CD4-positive, alpha-beta T cell (primary cell): ENCODE results near the gene LAMA3. TPM values are rescaled to one million over a fixed set of nuclear protein-coding genes. Genes with fewer than 3 reads are reported as not detected.

Source experiments
- ATAC-seq: fragments of 200-7000 bp; cut with Tn5 transposase; one replicate; pipeline ENCODE4 v1.10.0; 2022; ENCODE audit warnings: mild to moderate bottlenecking; ENCODE audit not compliant: poor library complexity
- CTCF ChIA-PET: fragments of 350-600 bp; sonication (Branson Sonifier 250); formaldehyde crosslinking; loops from one replicate; lab custom pipeline; 2021; ENCODE audit warnings: antibody characterized with exemption, inconsistent platforms; lab: Charles Lee
- POLR2A ChIA-PET: fragments of 350-600 bp; sonication (Branson Sonifier 250); formaldehyde crosslinking; loops from one replicate; lab custom pipeline; 2021; ENCODE audit warnings: antibody characterized with exemption, inconsistent platforms; lab: Charles Lee
- DNase-seq, 14 experiments: peaks; one replicate each; pipeline ENCODE4 v3.0.0-alpha.2; 2013 to 2020; ENCODE audit warnings: mixed read lengths in 2 of 14
- H3K27ac ChIP-seq, 2 donors: one replicate each; pipeline versions ENCODE4 v1.5.1 to v1.7.0; 2013; ENCODE audit warnings: low read length in 2 of 2, low read depth in 1 of 2, mild to moderate bottlenecking in 1 of 2
- H3K27me3 ChIP-seq, 2 experiments: 1 replicate in 1 of 2; 2 replicates in 1 of 2; pipeline versions ENCODE4 v1.6.1 to v1.7.0; 2013; ENCODE audit warnings: low read length in 2 of 2, control low read depth in 1 of 2, mild to moderate bottlenecking in 1 of 2, moderate library complexity in 1 of 2; ENCODE audit not compliant: insufficient read depth in 2 of 2, control insufficient read depth in 1 of 2
- H3K36me3 ChIP-seq: one replicate; pipeline ENCODE4 v1.6.1; 2013; ENCODE audit warnings: low read length, control low read depth; ENCODE audit not compliant: insufficient read depth
- H3K4me1 ChIP-seq: one replicate; pipeline ENCODE4 v1.6.1; 2013; ENCODE audit warnings: low read length, control low read depth; ENCODE audit not compliant: insufficient read depth
- H3K4me3 ChIP-seq: one replicate; pipeline ENCODE4 v1.5.1; 2013; ENCODE audit warnings: mild to moderate bottlenecking, low read length, moderate library complexity
- H3K9me3 ChIP-seq, 2 experiments: 1 replicate in 1 of 2; 2 replicates in 1 of 2; pipeline versions ENCODE4 v1.6.1 to v1.7.0; 2013; ENCODE audit warnings: low read length in 2 of 2, mild to moderate bottlenecking in 2 of 2, control low read depth in 1 of 2, moderate library complexity in 1 of 2; ENCODE audit not compliant: control insufficient read depth in 1 of 2, insufficient read depth in 1 of 2
- H3K27ac Mint-ChIP-seq: one replicate; pipeline ENCODE4 v1.8.0; 2020; ENCODE audit warnings: mixed read lengths
- H3K27me3 Mint-ChIP-seq: one replicate; pipeline ENCODE4 v1.8.0; 2021; ENCODE audit warnings: mixed read lengths
- H3K36me3 Mint-ChIP-seq: one replicate; pipeline ENCODE4 v1.8.0; 2021; ENCODE audit warnings: low read depth, mixed read lengths
- H3K4me1 Mint-ChIP-seq: one replicate; pipeline ENCODE4 v1.8.0; 2021; ENCODE audit warnings: low read depth, mixed read lengths
- H3K4me3 Mint-ChIP-seq: one replicate; pipeline ENCODE4 v1.8.0; 2020; ENCODE audit warnings: mild to moderate bottlenecking, mixed read lengths
- H3K9me3 Mint-ChIP-seq: one replicate; pipeline ENCODE4 v1.8.0; 2020; ENCODE audit warnings: mixed read lengths
- CTCF ChIP-seq: fragments of 200-600 bp; IDR thresholded peaks from one replicate; pipeline ENCODE4 v1.8.0; 2022; ENCODE audit warnings: antibody characterized with exemption, mild to moderate bottlenecking
- intact Hi-C, 2 experiments: fragments of 100-400 bp; cut with DNase I in 1 of 2; cut with micrococcal nuclease in 1 of 2; formaldehyde crosslinking; loops; one replicate each; pipeline versions ENCODE4 v1.15.1 to v1.9.0; 2023 to 2025; cut with DNase I, micrococcal nuclease
- total RNA-seq, 174 experiments: library from RNA in 2 of 174; stranded (reverse) in 2 of 174; gene quantifications; one replicate each; pipeline ENCODE4 v1.2.3 and lab custom pipeline; 2021 to 2026

LAMA3 gene
- total RNA-seq, 2 experiments from 2014 or later, result 0.19 TPM; not detected in 1

- no peak for ATAC-seq
- intact Hi-C loops, result no loop called here
- Mint-ChIP-seq H3K27me3 (no peaks in the 10 kb centered on the region), H3K4me3 (no peak overlapping the region), H3K36me3 (no peaks in the 10 kb centered on the region), H3K27ac (no peak overlapping the region), H3K9me3 (no peaks in the 10 kb centered on the region), H3K4me1 (peaks cover 15% of the 10 kb centered on the region)
- H3K9me3 ChIP-seq, result no peaks in the 10 kb centered on the region
- no peak for TF ChIP-seq CTCF
- no peaks in the 10 kb centered on the region for H3K36me3 ChIP-seq
- H3K27me3 ChIP-seq, result no peaks in the 10 kb centered on the region
- H3K4me3 ChIP-seq, result no peak overlapping the region
- H3K4me1 ChIP-seq, result no peaks in the 10 kb centered on the region
- ChIA-PET POLR2A (no interaction called here), CTCF (no interaction called here)
- no peak overlapping the region for H3K27ac ChIP-seq
- DNase-seq, result no peak
Measured at GRCh38 chr18:23850215-23850614, 161.0 kb downstream of the LAMA3 start.

- Mint-ChIP-seq H3K9me3 (no peaks in the 10 kb centered on the region), H3K27me3 (no peaks in the 10 kb centered on the region), H3K4me3 (no peak overlapping the region), H3K27ac (no peak overlapping the region), H3K4me1 (peaks cover 21% of the 10 kb centered on the region), H3K36me3 (no peaks in the 10 kb centered on the region)
- DNase-seq, result no peak
- Histone ChIP-seq H3K27ac (no peak overlapping the region), H3K36me3 (no peaks in the 10 kb centered on the region), H3K9me3 (no peaks in the 10 kb centered on the region), H3K4me1 (no peaks in the 10 kb centered on the region), H3K27me3 (no peaks in the 10 kb centered on the region), H3K4me3 (no peak overlapping the region)
- CTCF ChIA-PET, result no interaction called here
- POLR2A ChIA-PET, result no interaction called here
- intact Hi-C loops, result no loop called here
- TF ChIP-seq CTCF, result no peak
- no peak for ATAC-seq
Measured at GRCh38 chr18:23851470-23852002, 162.3 kb downstream of the LAMA3 start.

GRCh38 chr18:23852236-23853045, 163.2 kb downstream of the LAMA3 start:
- H3K9me3 Mint-ChIP-seq, result no peaks in the 10 kb centered on the region
- Histone ChIP-seq H3K9me3 (no peaks in the 10 kb centered on the region), H3K4me1 (no peaks in the 10 kb centered on the region), H3K27ac (no peak overlapping the region), H3K36me3 (no peaks in the 10 kb centered on the region), H3K4me3 (no peak overlapping the region), H3K27me3 (no peaks in the 10 kb centered on the region)
- intact Hi-C loops, result no loop called here
- CTCF ChIA-PET, result no interaction called here
- peak overlapping the region; percentile 3 for H3K27ac Mint-ChIP-seq
- POLR2A ChIA-PET, result no interaction called here
- TF ChIP-seq CTCF, result no peak
- DNase-seq, result no peak
- H3K36me3 Mint-ChIP-seq, result no peaks in the 10 kb centered on the region
- no peak for ATAC-seq
- H3K4me3 Mint-ChIP-seq, result no peak overlapping the region
- peaks cover 21% of the 10 kb centered on the region for H3K4me1 Mint-ChIP-seq
- no peaks in the 10 kb centered on the region for H3K27me3 Mint-ChIP-seq
